IPS-20b (cell line): ENCODE measurements around the gene AP5S1.

Experiments
- H3K27ac ChIP-seq: one replicate; pipeline ENCODE4 v1.5.1; 2013; ENCODE audit warnings: low read length
- H3K27me3 ChIP-seq: 2 replicates; pipeline ENCODE4 v1.6.1; 2013; ENCODE audit warnings: mild to moderate bottlenecking, low read length, inconsistent platforms; ENCODE audit not compliant: insufficient read depth
- H3K36me3 ChIP-seq: 2 replicates; pipeline ENCODE4 v1.6.1; 2013; ENCODE audit warnings: low read depth, mild to moderate bottlenecking, inconsistent platforms, low read length, moderate library complexity; ENCODE audit not compliant: insufficient read depth
- H3K4me1 ChIP-seq: 2 replicates; pipeline ENCODE4 v1.6.1; 2013; ENCODE audit warnings: mild to moderate bottlenecking, control low read depth, inconsistent platforms, low read length, moderate library complexity; ENCODE audit not compliant: insufficient read depth
- H3K4me3 ChIP-seq: 2 replicates; pipeline ENCODE4 v1.5.1; 2013; ENCODE audit warnings: mild to moderate bottlenecking, low read length, inconsistent platforms
- H3K9ac ChIP-seq: 2 replicates; pipeline ENCODE4 v1.6.1; 2013; ENCODE audit warnings: low read depth, mild to moderate bottlenecking, inconsistent platforms, low read length, moderate library complexity
- H3K9me3 ChIP-seq: 2 replicates; pipeline ENCODE4 v1.6.1; 2013; ENCODE audit warnings: mild to moderate bottlenecking, low read depth, low read length, inconsistent platforms; ENCODE audit not compliant: insufficient read depth

The AP5S1 gene, protein sequence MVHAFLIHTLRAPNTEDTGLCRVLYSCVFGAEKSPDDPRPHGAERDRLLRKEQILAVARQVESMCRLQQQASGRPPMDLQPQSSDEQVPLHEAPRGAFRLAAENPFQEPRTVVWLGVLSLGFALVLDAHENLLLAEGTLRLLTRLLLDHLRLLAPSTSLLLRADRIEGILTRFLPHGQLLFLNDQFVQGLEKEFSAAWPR

DNA sequence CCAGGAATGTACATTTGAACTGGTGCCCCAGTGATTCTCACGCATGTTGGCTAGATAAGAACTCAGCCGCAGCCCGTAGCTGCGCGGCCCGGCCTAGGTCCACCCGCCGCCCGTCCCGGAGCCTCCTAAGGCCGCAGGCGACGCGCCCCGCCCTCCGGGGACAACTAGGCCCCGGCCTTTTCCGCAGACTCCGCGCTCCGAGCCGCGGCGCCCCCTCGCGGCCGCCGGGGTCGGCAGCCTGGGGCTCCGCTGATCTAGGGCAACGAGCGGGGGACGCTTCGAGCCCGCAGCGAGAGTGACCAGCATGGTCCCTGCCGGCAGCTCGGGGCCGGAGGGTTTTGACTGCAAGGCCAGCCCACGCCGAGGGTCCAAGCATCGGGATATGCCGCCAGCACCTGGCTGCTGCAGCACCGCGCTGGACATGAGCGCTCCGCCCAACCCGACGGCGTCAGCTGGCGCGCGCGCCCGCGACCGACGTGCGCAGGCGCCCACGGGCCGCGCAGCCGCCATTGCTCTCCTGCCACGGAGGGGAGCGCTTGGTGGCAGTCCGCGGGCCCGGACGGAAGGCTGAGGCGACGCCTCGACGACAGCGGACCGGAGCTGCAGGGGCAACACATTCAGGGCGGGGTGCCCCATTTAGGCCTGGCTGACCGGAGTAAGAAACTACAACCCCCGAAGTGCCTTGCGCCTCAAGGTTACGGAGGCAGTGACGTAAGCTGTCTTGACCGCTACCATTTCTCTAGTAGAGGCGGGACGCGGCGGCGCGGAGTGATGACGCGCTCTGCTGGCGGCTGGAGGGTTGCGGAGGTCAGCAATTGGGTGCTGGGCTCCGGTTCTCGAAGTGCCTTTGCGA lies at the start of gene AP5S1:
Gene AP5S1 (plus strand): TSS at position 500 of the 853 bp plus-strand sequence. CDS start 1,571 bp downstream, outside the sequence.
- 0 out of 2 replicates have a peak, but pooled peaks cover 4% of the 10 kb centered on the region for H3K36me3 ChIP-seq
- H3K9me3 ChIP-seq: no peaks in the 10 kb centered on the region
- peaks cover 4% of the 10 kb centered on the region; the same call in 1 of the 2 replicates for H3K4me1 ChIP-seq
- peak within 1 kb of the TSS; percentile 41 for H3K27ac ChIP-seq
- no peaks in the 10 kb centered on the region for H3K27me3 ChIP-seq
- peak within 1 kb of the TSS; percentile 88 for H3K9ac ChIP-seq
- H3K4me3 ChIP-seq: peak within 1 kb of the TSS; percentile 89

DNA sequence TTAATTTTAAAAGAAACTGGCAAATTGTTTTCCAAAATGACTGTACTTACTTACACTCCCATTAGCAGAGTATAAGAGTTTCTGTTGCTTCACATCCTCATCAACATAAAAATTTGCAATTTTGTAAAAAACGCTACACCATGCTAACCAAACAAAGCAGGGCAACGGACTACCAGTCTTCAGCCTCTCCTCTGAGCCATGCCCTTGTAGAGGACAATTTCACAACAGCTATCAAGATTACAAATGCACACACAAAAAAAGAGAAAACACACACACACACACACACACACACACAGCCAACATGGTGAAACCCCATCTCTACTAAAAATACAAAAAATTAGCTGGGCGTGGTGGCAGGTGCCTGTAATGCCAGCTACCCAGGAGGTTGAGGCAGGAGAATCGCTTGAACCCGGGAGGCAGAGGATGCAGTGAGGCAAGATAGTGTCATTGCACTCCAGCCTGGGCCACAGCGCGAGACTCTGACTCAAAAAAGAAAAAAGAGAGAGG lies 48.7 kb upstream of the AP5S1 start:
- Histone ChIP-seq H3K9me3 (no peaks in the 10 kb centered on the region), H3K27me3 (peaks cover 14% of the 10 kb centered on the region), H3K27ac (no peak overlapping the region), H3K4me3 (no peak overlapping the region), H3K4me1 (peaks cover 4% of the 10 kb centered on the region; the same call in 1 of the 2 replicates), H3K9ac (no peak overlapping the region), H3K36me3 (no peaks in the 10 kb centered on the region)

DNA sequence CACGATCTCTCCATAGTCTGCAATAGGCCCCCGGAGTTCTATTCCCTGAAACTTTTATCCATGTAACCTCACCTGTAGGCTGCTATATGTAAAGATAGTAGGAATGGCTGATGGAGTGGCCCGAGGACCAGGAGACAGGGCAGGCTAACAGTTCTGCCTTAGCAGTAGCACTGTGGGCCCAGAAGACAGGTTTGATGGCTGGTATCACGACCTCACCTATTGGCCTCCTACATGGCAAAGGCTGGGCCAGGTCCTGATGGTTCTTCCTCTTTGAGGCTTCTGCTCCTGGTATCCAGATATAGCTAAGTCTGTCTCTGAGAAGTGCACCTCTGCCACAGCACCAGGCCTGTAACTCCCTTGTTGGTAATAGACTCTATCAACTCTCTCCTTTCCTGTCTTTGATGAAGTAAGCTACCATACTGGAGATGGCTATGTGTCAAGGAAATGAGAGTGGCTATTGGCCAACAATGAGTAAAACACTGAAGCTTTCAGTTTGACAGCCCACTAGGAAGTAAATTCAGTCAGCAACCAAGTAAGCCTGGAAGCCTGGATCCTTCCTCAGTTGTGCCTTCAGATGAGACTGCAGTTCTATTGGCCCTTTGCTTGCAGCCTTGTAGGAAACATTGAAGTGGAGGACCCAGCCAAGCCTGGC lies 44.8 kb upstream of the AP5S1 start:
- Histone ChIP-seq H3K27ac (no peak overlapping the region), H3K36me3 (no peaks in the 10 kb centered on the region), H3K9me3 (no peaks in the 10 kb centered on the region), H3K4me3 (no peak overlapping the region), H3K4me1 (peaks cover 1% of the 10 kb centered on the region; the same call in 1 of the 2 replicates), H3K27me3 (peaks cover 54% of the 10 kb centered on the region), H3K9ac (no peak overlapping the region)

DNA sequence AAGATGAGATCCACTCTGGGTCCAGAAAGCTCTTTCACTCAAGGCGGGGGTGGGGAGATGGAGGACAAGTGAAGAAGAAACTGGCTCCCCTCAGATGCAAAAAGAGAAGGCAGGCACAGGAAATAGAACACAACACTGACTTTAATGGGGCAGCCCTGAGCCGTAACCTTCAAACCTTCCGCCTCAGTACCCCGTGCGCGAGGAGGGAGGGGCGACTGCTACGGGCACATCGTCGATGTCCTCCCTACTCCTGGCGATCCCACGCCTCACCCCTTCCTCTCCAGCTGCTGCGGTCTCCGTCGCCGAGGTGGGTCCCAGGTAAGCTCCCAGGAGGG lies 43.0 kb upstream of the AP5S1 start:
- Histone ChIP-seq H3K9me3 (no peaks in the 10 kb centered on the region), H3K4me3 (peak overlapping the region; percentile 72), H3K9ac (peak overlapping the region; percentile 50; the same call in 1 of the 2 replicates), H3K27me3 (peaks cover 57% of the 10 kb centered on the region), H3K27ac (no peak overlapping the region), H3K36me3 (no peaks in the 10 kb centered on the region), H3K4me1 (peaks cover 8% of the 10 kb centered on the region; the same call in 1 of the 2 replicates)

DNA sequence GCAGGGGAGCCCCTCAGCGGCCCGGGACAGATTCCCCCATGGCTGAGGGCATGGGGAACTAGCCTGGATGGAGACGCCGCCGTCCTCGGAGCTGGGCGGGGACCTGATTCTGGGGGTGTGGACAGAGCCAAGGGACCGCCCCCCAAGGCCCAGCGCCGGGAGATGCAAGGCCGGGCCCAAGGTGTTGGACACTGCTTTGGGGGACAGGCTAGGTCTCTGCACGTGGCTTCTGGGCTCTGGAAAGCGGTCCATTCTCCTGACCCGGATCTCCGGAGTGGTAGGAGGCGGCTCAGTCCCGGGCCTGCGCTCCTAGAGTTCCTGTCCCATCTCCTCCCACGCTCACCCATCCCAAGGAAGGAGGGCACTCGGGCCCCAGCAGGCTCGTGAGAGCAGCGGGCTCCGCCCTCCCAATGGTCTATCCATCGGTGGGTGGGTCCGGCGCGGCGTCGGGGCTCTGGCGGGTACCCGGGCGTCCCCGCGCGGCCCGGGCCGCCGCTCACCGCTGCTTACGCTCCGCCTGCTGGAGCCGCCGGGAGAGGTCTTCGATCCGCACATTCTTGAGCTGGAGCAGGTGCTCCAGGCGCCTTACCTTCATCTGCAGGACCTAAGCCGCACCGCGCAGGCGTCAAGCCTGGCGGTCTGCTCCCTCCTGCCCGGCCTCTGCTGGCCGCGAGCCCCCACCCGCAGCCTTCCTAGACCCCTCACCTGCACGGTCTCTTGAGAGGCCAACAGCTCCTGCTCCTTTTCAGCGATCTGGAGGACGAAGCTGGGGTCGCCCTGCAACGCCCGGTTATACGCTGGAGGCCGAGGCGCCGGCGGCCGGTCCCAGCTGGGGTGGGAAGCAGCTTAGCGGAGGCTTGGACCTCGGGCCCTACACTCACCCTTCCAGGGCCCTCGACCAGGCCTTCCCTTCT lies 42.4 kb upstream of the AP5S1 start:
- Histone ChIP-seq H3K4me1 (peaks cover 8% of the 10 kb centered on the region; the same call in 1 of the 2 replicates), H3K27me3 (peaks cover 57% of the 10 kb centered on the region), H3K27ac (no peak overlapping the region), H3K9ac (peak overlapping the region; percentile 50; the same call in 1 of the 2 replicates), H3K4me3 (peak overlapping the region; percentile 72), H3K9me3 (no peaks in the 10 kb centered on the region), H3K36me3 (no peaks in the 10 kb centered on the region)

DNA sequence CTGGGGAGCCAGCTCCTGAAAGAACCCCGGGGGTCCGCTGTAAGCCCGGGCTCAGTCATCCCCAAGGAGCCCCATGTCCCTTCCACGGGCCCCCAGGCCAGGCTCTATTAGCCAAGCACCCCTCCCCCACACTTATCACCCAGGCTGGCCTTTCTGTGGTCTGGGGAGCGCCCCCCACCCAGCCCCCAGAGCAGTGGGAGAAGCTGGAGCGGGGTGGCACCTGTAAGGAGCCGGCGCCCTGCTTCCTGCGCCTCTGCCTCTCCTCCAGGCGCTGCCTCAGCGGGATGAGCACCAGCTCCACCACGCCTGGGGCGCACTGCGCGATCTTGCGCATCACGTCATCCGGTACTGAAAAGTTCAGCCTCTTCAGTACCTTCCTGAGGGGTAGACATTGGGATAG lies 41.4 kb upstream of the AP5S1 start:
- Histone ChIP-seq H3K27me3 (peaks cover 57% of the 10 kb centered on the region), H3K4me3 (peak overlapping the region; percentile 72; the same call in 1 of the 2 replicates), H3K36me3 (no peaks in the 10 kb centered on the region), H3K4me1 (peaks cover 8% of the 10 kb centered on the region; the same call in 1 of the 2 replicates), H3K9me3 (no peaks in the 10 kb centered on the region), H3K9ac (no peak overlapping the region), H3K27ac (no peak overlapping the region)

DNA sequence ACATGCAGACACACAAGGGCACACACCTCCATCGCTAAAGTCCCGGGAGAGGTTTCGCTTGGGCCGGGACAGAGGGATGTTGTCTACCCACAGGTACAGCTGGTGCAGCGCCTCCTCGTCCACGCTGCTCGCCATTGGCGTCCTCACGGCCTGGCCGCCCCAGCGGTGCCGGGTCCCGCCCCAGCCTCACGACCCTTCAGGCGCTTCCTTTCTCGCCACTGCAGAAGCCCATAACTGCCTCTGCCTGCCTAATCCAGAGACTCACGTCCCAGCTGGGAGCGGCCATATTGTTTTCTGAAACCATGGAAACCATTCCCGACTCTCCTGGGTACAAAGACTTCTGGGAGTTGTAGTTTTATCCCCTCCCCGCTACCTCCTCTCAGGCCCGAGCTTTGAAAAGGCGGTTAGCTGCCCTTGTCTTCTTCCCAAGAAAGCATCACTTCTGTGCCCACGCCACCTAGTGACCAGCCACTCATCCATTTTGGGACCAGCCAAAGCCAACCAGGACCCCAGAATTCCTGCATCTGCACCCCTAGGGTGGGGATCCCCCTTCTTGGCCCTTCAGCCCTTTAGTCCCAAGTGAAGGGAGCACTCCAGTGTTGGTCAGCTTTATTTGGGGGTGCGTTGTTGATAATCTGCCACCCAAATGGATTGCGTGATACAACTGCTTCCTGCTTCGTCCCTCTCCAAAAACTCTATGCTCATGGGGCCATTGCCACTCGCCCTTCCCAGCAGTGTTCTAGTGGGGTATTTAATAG lies 39.0 kb upstream of the AP5S1 start, which contains the start of gene SPEF1:
Gene SPEF1 (minus strand): TSS at position 296 of the 758 bp plus-strand sequence. CDS start 161 bp downstream, at position 135.
- Histone ChIP-seq H3K9ac (no peak within 1 kb of the TSS; the same call in 1 of the 2 replicates), H3K27me3 (peaks cover 45% of the 10 kb centered on the region), H3K36me3 (peaks cover 7% of the 10 kb centered on the region; the same call in 1 of the 2 replicates), H3K4me1 (peaks cover 8% of the 10 kb centered on the region; the same call in 1 of the 2 replicates), H3K27ac (no peak within 1 kb of the TSS), H3K4me3 (peak within 1 kb of the TSS; percentile 63), H3K9me3 (no peaks in the 10 kb centered on the region)

DNA sequence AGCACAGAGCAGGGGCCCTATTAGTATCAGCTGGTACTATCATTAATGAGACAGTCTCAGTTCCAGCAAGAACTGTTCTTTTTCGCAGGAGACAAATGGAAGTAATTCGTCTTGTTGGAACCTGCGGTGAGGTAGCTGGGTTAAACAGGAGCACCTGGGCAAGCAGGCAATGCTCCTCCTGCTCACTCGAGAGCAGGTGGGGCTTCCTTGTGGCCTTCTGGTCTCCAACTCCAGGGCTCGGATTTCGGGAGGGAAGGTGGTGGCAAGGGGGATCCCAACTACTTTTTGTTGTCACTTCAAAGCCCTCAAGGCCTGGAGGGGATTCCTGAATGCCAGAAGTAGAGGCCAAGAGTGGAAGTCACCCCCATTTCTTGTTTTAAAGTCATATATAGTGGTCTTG lies 37.8 kb upstream of the AP5S1 start:
- H3K27me3 ChIP-seq: peaks cover 40% of the 10 kb centered on the region
- H3K9me3 ChIP-seq: no peaks in the 10 kb centered on the region
- no peak overlapping the region for H3K27ac ChIP-seq
- peaks cover 13% of the 10 kb centered on the region; the same call in 1 of the 2 replicates for H3K4me1 ChIP-seq
- H3K36me3 ChIP-seq: peaks cover 7% of the 10 kb centered on the region; the same call in 1 of the 2 replicates
- no peak overlapping the region for H3K9ac ChIP-seq
- no peak overlapping the region for H3K4me3 ChIP-seq

DNA sequence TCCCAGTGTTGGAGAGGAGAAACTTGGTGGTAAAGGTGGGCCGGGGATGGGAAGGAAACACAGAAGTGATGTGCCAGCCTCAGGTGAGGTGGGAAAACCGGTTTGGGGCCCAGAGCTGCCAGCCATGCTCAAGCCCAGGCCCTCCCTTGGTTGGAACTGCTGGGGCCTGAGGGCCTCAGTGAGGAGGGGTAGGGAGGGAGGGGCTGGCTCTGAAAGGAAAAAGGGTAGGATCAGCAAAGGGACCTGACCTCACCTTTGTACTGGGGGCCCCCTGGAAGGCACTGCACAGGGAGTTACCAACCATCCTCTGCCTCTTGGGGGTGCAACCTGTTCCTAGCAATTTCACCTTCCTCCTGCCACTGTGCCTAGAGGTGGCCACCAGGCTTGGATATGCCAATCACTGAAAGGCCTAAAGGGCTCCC lies 37.3 kb upstream of the AP5S1 start:
- peaks cover 7% of the 10 kb centered on the region; the same call in 1 of the 2 replicates for H3K36me3 ChIP-seq
- H3K27me3 ChIP-seq: peaks cover 38% of the 10 kb centered on the region
- peaks cover 13% of the 10 kb centered on the region; the same call in 1 of the 2 replicates for H3K4me1 ChIP-seq
- H3K9ac ChIP-seq: no peak overlapping the region
- H3K9me3 ChIP-seq: no peaks in the 10 kb centered on the region
- no peak overlapping the region for H3K27ac ChIP-seq
- H3K4me3 ChIP-seq: no peak overlapping the region
